Sigmoid colon (tissue), 7 donors: Measurements from ENCODE around the gene MARVELD3. TPM values are rescaled to one million over a fixed set of nuclear protein-coding genes. Genes with fewer than 3 reads are reported as not detected.

Source experiments
- DNase-seq: peaks from one replicate; pipeline ENCODE4 v3.0.0-alpha.2; 2019
- H3K27ac ChIP-seq, 4 donors: fragments of 200-600 bp; sonication (generic); one replicate each; pipeline ENCODE4 v1.5.1; 2016 to 2019; ENCODE audit warnings: mild to moderate bottlenecking in 1 of 4
- H3K27me3 ChIP-seq, 3 donors: fragments of 200-600 bp; sonication (generic); one replicate each; pipeline ENCODE4 v1.5.1; 2019; ENCODE audit warnings: mild to moderate bottlenecking in 1 of 3
- H3K36me3 ChIP-seq, 4 donors: fragments of 200-600 bp; sonication (generic); one replicate each; pipeline ENCODE4 v1.5.1; 2016 to 2019
- H3K4me1 ChIP-seq, 4 donors: fragments of 200-600 bp; sonication (generic); one replicate each; pipeline ENCODE4 v1.5.1; 2017 to 2019
- H3K4me3 ChIP-seq, 4 donors: fragments of 200-600 bp; sonication (generic); one replicate each; pipeline ENCODE4 v1.5.1; 2017 to 2019; ENCODE audit warnings: mild to moderate bottlenecking in 2 of 4, moderate library complexity in 1 of 4
- H3K9me3 ChIP-seq, 4 donors: fragments of 200-600 bp in 3 of 4; sonication (generic) in 3 of 4; one replicate each; pipeline versions ENCODE4 v1.5.1 to v1.6.1; 2013 to 2019
- CTCF ChIP-seq, 4 experiments: fragments of 450-650 bp in 3 of 4; fragments of 200-600 bp in 1 of 4; IDR thresholded peaks; one replicate each; pipeline ENCODE4 v1.5.1; 2016 to 2019; ENCODE audit warnings: antibody characterized with exemption in 4 of 4, mild to moderate bottlenecking in 3 of 4, moderate library complexity in 2 of 4
- EP300 ChIP-seq, 4 donors: sonication (generic); formaldehyde crosslinking; IDR thresholded peaks; one replicate each; pipeline ENCODE4 v1.6.1; 2017; ENCODE audit warnings: antibody characterized with exemption in 4 of 4
- POLR2A ChIP-seq, 2 donors: fragments of 450-650 bp; IDR thresholded peaks; one replicate each; pipeline ENCODE4 v1.6.1; 2016; ENCODE audit warnings: antibody characterized with exemption in 2 of 2, mild to moderate bottlenecking in 2 of 2, moderate library complexity in 2 of 2
- POLR2AphosphoS5 ChIP-seq, 4 donors: sonication (generic); formaldehyde crosslinking; IDR thresholded peaks; one replicate each; pipeline ENCODE4 v1.6.1; 2017; ENCODE audit warnings: antibody characterized with exemption in 4 of 4
- WGBS, 2 donors: extraction: QIAGEN DNeasy Blood & Tissue Kit; methylation state at CpG; one replicate each; pipeline ENCODE4 v1.1.7; 2013; 5-methylcytosine and 5-hydroxymethylcytosine counted together
- intact Hi-C: fragments of 100-400 bp; cut with DNase I; formaldehyde crosslinking; loops from one replicate; pipeline ENCODE4 v1.15.1; 2023
- polyA plus RNA-seq, 3 donors: library from polyadenylated mRNA; stranded (reverse); fragments of 200-250 nt; gene quantifications; one replicate each; pipeline ENCODE4 v1.2.3, GENCODE V29; 2013
- total RNA-seq, 4 donors: library from RNA; depleted of rRNA; stranded (reverse); fragments of >200 nt; gene quantifications; one replicate each; pipeline ENCODE4 v1.1.0, GENCODE V29; 2016
- donor health status: healthy with polysubstance abuse.
- donor health status: Bipolar disorder and iron deficiency.
- donor health status: healthy.

The MARVELD3 gene
- total and polyA plus RNA-seq, 7 donors, result 20.4 to 28.7 (median 26.6) TPM; not detected in 4

GRCh38 chr16:71669926-71670536, 44.0 kb downstream of the MARVELD3 start:
- WGBS, 2 donors, result 60 to 85% methylated on average over 6 of the region's 6 CpGs
- Histone ChIP-seq H3K9me3 (no peaks in the 10 kb centered on the region), H3K36me3 (peaks cover 6 to 78% (median 23%) of the 10 kb centered on the region in 4 donors), H3K4me1 (no peaks in the 10 kb centered on the region), H3K27me3 (no peaks in the 10 kb centered on the region), H3K27ac (no peak overlapping the region), H3K4me3 (no peak overlapping the region)
- no peak for TF ChIP-seq POLR2A (IDR thresholded peaks at IDR 0.05)
- TF ChIP-seq CTCF (IDR thresholded peaks at IDR 0.05), result no peak
- TF ChIP-seq EP300 (IDR thresholded peaks at IDR 0.05), result no peak
- TF ChIP-seq POLR2AphosphoS5 (IDR thresholded peaks at IDR 0.05), result no peak
- intact Hi-C loops, result no loop called here
- DNase-seq, result no peak

- DNase-seq, result no peak
- intact Hi-C loops, result no loop called here
- no peaks in the 10 kb centered on the region for H3K27me3 ChIP-seq
- no peaks in the 10 kb centered on the region for H3K4me1 ChIP-seq
- WGBS, 2 donors, result 22 to 67% methylated on average over 4 of the region's 4 CpGs
- peaks cover 6 to 78% (median 26%) of the 10 kb centered on the region in 4 donors for H3K36me3 ChIP-seq
- no peak for TF ChIP-seq CTCF (IDR thresholded peaks at IDR 0.05)
- no peak for TF ChIP-seq EP300 (IDR thresholded peaks at IDR 0.05)
- no peak for TF ChIP-seq POLR2A (IDR thresholded peaks at IDR 0.05)
- H3K27ac ChIP-seq, result no peak overlapping the region
- H3K9me3 ChIP-seq, result no peaks in the 10 kb centered on the region
- H3K4me3 ChIP-seq, result no peak overlapping the region
Measured at GRCh38 chr16:71670537-71670936, 44.6 kb downstream of the MARVELD3 start.

- no peaks in the 10 kb centered on the region for H3K27me3 ChIP-seq
- no peak for TF ChIP-seq CTCF (IDR thresholded peaks at IDR 0.05)
- TF ChIP-seq POLR2AphosphoS5 (IDR thresholded peaks at IDR 0.05), result no peak
- no peak for TF ChIP-seq POLR2A (IDR thresholded peaks at IDR 0.05)
- TF ChIP-seq EP300 (IDR thresholded peaks at IDR 0.05), result no peak
- 96% methylated on average over 3 of the region's 3 CpGs for WGBS, 2 donors
- H3K27ac ChIP-seq, result no peak overlapping the region
- peaks cover 6 to 78% (median 28%) of the 10 kb centered on the region in 4 donors for H3K36me3 ChIP-seq
- H3K4me3 ChIP-seq, result no peak overlapping the region
- no peaks in the 10 kb centered on the region for H3K4me1 ChIP-seq
- DNase-seq, result no peak
- intact Hi-C loops, result no loop called here
- H3K9me3 ChIP-seq, result no peaks in the 10 kb centered on the region
Measured at GRCh38 chr16:71671165-71671564, 45.2 kb downstream of the MARVELD3 start.

GRCh38 chr16:71672125-71672524, 46.1 kb downstream of the MARVELD3 start:
- H3K27me3 ChIP-seq, result no peaks in the 10 kb centered on the region
- no peaks in the 10 kb centered on the region for H3K4me1 ChIP-seq
- DNase-seq, result no peak
- intact Hi-C loops, result no loop called here
- peaks cover 6 to 78% (median 30%) of the 10 kb centered on the region in 4 donors for H3K36me3 ChIP-seq
- no peaks in the 10 kb centered on the region for H3K9me3 ChIP-seq
- H3K4me3 ChIP-seq, result no peak overlapping the region
- WGBS, 2 donors, result 85 to 92% methylated on average over 3 of the region's 3 CpGs
- H3K27ac ChIP-seq, result no peak overlapping the region
- TF ChIP-seq EP300 (IDR thresholded peaks at IDR 0.05), result no peak
- no peak for TF ChIP-seq POLR2A (IDR thresholded peaks at IDR 0.05)
- no peak for TF ChIP-seq CTCF (IDR thresholded peaks at IDR 0.05)
- TF ChIP-seq POLR2AphosphoS5 (IDR thresholded peaks at IDR 0.05), result no peak
